Panc1 (cell line): Measurements from ENCODE around the gene CBL. TPM values are rescaled to one million over a fixed set of nuclear protein-coding genes. Genes with fewer than 3 reads are reported as not detected.

Experiments
- ATAC-seq: fragments of 200-7000 bp; cut with Tn5 transposase; 2 replicates; pipeline ENCODE4 v1.9.1; 2020; ENCODE audit warnings: mild to moderate bottlenecking, moderate library complexity
- BruUV-seq: library from RNA; stranded (reverse); fragments of 400-500 nt; replicated peaks from 2 replicates; lab custom pipeline; 2021; lab: Mats Ljungman, UMichigan
- CTCF ChIA-PET: fragments of 300-600 bp; sonication (Branson Sonifier 250); formaldehyde crosslinking; loops from one replicate; lab custom pipeline; 2022; ENCODE audit warnings: antibody characterized with exemption; lab: Charles Lee
- POLR2A ChIA-PET: fragments of 300-600 bp; sonication (Branson Sonifier 250); formaldehyde crosslinking; loops from one replicate; lab custom pipeline; 2022; ENCODE audit warnings: antibody characterized with exemption; lab: Charles Lee
- DNase-seq: peaks from one replicate; pipeline ENCODE4 v3.0.0-alpha.2; 2010; ENCODE audit warnings: low read depth, low spot score
- H3K27ac ChIP-seq: 2 replicates; pipeline ENCODE4 v1.5.1; 2011; ENCODE audit warnings: mild to moderate bottlenecking, low read length, inconsistent platforms
- H3K27me3 ChIP-seq: fragments of 200-500 bp; sonication (Bioruptor generic); 2 replicates; pipeline ENCODE4 v1.6.0; 2014; ENCODE audit warnings: low read length, inconsistent platforms; ENCODE audit not compliant: control insufficient read depth, insufficient read depth
- H3K36me3 ChIP-seq: fragments of 200-500 bp; sonication (Bioruptor generic); 2 replicates; pipeline ENCODE4 v1.5.1; 2014; ENCODE audit warnings: inconsistent platforms, mild to moderate bottlenecking, low read length, moderate library complexity; ENCODE audit not compliant: control insufficient read depth, insufficient read depth
- H3K4me1 ChIP-seq: 2 replicates; pipeline ENCODE4 v1.5.1; 2011; ENCODE audit warnings: inconsistent platforms, mild to moderate bottlenecking, low read length, moderate library complexity; ENCODE audit not compliant: control insufficient read depth, insufficient read depth
- H3K4me3 ChIP-seq, 2 experiments: 2 replicates each; pipeline ENCODE4 v1.5.1; 2011 to 2012; ENCODE audit warnings: low read depth in 2 of 2, low read length in 2 of 2, mild to moderate bottlenecking in 2 of 2, inconsistent platforms in 1 of 2, moderate library complexity in 1 of 2
- H3K9me3 ChIP-seq: fragments of 200-500 bp; sonication (Bioruptor generic); 2 replicates; pipeline ENCODE4 v1.5.1; 2014; ENCODE audit warnings: low read depth, mild to moderate bottlenecking, inconsistent platforms, low read length, moderate library complexity; ENCODE audit not compliant: control insufficient read depth, insufficient read depth
- POLR2AphosphoS5 ChIP-seq: IDR thresholded peaks from 2 replicates; pipeline ENCODE4 v1.6.1; 2012; ENCODE audit warnings: mild to moderate bottlenecking, low read depth, low read length, moderate library complexity
- SIN3A ChIP-seq: IDR thresholded peaks from 2 replicates; pipeline ENCODE4 v1.6.1; 2012; ENCODE audit warnings: low read depth, mild to moderate bottlenecking, low read length, moderate library complexity, borderline replicate concordance; ENCODE audit not compliant: insufficient read depth
- TCF7L2 ChIP-seq: IDR thresholded peaks from 2 replicates; pipeline ENCODE4 v1.6.1; 2011; ENCODE audit warnings: mild to moderate bottlenecking, low read depth, low read length, inconsistent platforms
- in situ Hi-C: cut with HindIII; loops from 2 replicates; pipeline ENCODE4 v1.10.0; 2016; ENCODE audit warnings: low sequenced_read_pairs, low pct_unique_long_range_greater_than_20kb
- intact Hi-C: fragments of 100-400 bp; cut with micrococcal nuclease; formaldehyde crosslinking; loops from one replicate; pipeline ENCODE4 v1.10.0; 2022; ENCODE audit not compliant: unreplicated experiment
- total RNA-seq: library from RNA; stranded (reverse); gene quantifications from one replicate; pipeline ENCODE4 v1.2.1, GENCODE V29; 2021; ENCODE audit not compliant: unreplicated experiment
- TF ChIP-seq, protein P1 (sequence below), 2 experiments: IDR thresholded peaks; 2 replicates each; pipeline ENCODE4 v1.6.1; 2011 to 2012; ENCODE audit warnings: low read depth in 2 of 2, control low read depth in 1 of 2, low read length in 1 of 2, mild to moderate bottlenecking in 1 of 2, moderate library complexity in 1 of 2; ENCODE audit not compliant: insufficient read depth in 1 of 2
- TF ChIP-seq, protein P2 (sequence below): fragments of 450-650 bp; IDR thresholded peaks from 2 replicates; pipeline ENCODE4 v1.5.1; 2017; ENCODE audit warnings: mild to moderate bottlenecking

Gene CBL
- total RNA-seq, 1 experiment from 2014 or later = 69.9 TPM

DNA sequence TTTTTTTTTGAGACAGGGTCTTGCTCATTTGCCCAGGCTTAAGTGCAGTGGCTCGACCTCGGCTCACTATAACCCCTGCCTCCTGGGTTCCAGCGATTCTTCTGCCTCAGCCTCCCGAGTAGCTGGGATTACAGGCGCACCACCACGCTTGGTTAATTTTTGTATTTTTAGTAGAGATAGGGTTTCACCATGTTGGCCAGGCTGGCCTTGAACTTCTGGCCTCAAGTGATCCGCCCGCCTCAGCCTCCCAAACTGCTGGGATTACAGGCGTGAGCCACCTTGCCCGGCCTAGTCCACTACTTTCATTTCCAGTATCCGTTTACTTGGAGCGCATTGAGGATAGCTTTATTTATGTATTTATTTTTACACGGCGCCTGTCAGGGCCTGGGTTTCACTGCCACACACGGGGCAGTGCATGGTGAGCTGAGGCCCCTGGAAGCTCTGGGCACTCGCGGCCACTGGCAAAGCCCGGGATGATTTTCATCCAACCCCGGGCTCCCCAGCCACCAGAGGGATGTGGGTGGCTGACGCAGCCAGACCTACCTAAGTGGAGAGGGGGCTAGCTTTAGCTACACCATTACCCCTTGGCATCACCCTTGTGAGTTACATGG is 116.9 kb downstream of the CBL start:
- no peak overlapping the region for H3K4me3 ChIP-seq
- ATAC-seq (no peak), DNase-seq (no peak)
- H3K27me3 ChIP-seq = no peaks in the 10 kb centered on the region
- intact Hi-C loops (loop anchor here (2.0 to 5.0 kb wide), 3 partner anchors 120 to 222 kb away; partner anchors contain the start of genes ABCG4 and DPAGT1), in situ Hi-C loops (no loop called here)
- BruUV-seq = no TSS peak
- TF ChIP-seq TCF7L2 = no peak
- no peak for TF ChIP-seq SIN3A
- TF ChIP-seq, protein P1, sequence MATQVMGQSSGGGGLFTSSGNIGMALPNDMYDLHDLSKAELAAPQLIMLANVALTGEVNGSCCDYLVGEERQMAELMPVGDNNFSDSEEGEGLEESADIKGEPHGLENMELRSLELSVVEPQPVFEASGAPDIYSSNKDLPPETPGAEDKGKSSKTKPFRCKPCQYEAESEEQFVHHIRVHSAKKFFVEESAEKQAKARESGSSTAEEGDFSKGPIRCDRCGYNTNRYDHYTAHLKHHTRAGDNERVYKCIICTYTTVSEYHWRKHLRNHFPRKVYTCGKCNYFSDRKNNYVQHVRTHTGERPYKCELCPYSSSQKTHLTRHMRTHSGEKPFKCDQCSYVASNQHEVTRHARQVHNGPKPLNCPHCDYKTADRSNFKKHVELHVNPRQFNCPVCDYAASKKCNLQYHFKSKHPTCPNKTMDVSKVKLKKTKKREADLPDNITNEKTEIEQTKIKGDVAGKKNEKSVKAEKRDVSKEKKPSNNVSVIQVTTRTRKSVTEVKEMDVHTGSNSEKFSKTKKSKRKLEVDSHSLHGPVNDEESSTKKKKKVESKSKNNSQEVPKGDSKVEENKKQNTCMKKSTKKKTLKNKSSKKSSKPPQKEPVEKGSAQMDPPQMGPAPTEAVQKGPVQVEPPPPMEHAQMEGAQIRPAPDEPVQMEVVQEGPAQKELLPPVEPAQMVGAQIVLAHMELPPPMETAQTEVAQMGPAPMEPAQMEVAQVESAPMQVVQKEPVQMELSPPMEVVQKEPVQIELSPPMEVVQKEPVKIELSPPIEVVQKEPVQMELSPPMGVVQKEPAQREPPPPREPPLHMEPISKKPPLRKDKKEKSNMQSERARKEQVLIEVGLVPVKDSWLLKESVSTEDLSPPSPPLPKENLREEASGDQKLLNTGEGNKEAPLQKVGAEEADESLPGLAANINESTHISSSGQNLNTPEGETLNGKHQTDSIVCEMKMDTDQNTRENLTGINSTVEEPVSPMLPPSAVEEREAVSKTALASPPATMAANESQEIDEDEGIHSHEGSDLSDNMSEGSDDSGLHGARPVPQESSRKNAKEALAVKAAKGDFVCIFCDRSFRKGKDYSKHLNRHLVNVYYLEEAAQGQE (IDR thresholded peaks at IDR 0.05; ENCODE audit: insufficient read depth in 1 of 2, low read depth in 2 of 2, low read length in 1 of 2) = no peak
- TF ChIP-seq, protein P2, sequence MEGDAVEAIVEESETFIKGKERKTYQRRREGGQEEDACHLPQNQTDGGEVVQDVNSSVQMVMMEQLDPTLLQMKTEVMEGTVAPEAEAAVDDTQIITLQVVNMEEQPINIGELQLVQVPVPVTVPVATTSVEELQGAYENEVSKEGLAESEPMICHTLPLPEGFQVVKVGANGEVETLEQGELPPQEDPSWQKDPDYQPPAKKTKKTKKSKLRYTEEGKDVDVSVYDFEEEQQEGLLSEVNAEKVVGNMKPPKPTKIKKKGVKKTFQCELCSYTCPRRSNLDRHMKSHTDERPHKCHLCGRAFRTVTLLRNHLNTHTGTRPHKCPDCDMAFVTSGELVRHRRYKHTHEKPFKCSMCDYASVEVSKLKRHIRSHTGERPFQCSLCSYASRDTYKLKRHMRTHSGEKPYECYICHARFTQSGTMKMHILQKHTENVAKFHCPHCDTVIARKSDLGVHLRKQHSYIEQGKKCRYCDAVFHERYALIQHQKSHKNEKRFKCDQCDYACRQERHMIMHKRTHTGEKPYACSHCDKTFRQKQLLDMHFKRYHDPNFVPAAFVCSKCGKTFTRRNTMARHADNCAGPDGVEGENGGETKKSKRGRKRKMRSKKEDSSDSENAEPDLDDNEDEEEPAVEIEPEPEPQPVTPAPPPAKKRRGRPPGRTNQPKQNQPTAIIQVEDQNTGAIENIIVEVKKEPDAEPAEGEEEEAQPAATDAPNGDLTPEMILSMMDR = no peak
- TF ChIP-seq POLR2AphosphoS5 = no peak
- peaks cover 34% of the 10 kb centered on the region for H3K4me1 ChIP-seq
- ChIA-PET CTCF (interaction anchor here (0.6 to 4.6 kb wide), 10 partner anchors 11 to 282 kb away, joined by 3 to 43 read pairs (median 4); partner anchors contain the start of genes CBL and RNF26), POLR2A (interaction anchor here (0.7 kb wide), 1 partner anchor 263 kb away, joined by 5 read pairs; no protein-coding TSS in a partner anchor)
- H3K36me3 ChIP-seq = no peaks in the 10 kb centered on the region
- no peak overlapping the region for H3K27ac ChIP-seq
- H3K9me3 ChIP-seq = no peaks in the 10 kb centered on the region

DNA sequence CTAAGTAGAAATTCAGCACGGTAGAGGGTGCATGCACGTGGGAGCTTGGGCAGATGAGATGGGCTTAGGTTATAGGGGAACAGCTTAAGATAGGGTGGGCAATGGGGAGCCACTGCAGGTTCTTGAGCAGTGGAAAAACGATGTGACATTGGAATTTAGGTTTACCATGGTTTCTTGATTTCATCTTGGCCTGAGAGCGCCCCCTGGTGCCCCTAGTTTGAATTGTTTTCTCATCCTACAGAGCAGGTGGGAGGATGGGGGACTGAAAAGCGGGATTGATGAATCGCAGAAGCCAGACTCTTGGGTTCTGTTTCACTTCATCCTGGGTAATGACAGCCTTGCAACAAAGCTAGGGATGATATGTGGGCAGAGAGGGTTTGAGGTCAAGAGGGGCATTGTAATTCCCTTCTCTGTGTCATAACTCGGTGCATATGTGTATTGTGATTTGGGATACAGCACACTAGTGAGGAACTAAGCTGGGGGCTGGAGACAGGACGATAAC is 117.4 kb downstream of the CBL start:
- ChIA-PET CTCF (interaction anchor here (0.6 to 4.6 kb wide), 9 partner anchors 11 to 179 kb away, joined by 3 to 43 read pairs (median 5); partner anchors contain the start of genes CBL and RNF26), POLR2A (no interaction called here)
- ATAC-seq = no peak
- Histone ChIP-seq H3K9me3 (no peaks in the 10 kb centered on the region), H3K4me1 (peaks cover 28% of the 10 kb centered on the region), H3K27ac (no peak overlapping the region), H3K27me3 (no peaks in the 10 kb centered on the region), H3K4me3 (no peak overlapping the region), H3K36me3 (no peaks in the 10 kb centered on the region)
- BruUV-seq = no TSS peak
- DNase-seq = peak; percentile 66
- intact Hi-C loops = loop anchor here (2.0 to 5.0 kb wide), 3 partner anchors 121 to 223 kb away; partner anchors contain the start of genes ABCG4 and DPAGT1
- in situ Hi-C loops = no loop called here
- TF ChIP-seq, protein P2 = peak; percentile 96
- no peak for TF ChIP-seq POLR2AphosphoS5
